Stimulated activated CD4-positive, alpha-beta T cell treated with anti-CD3 and anti-CD28 coated beads, TNF-alpha, amount 100 ng/mL, for 4 hours (primary cell): Measurements from ENCODE around the gene TXNDC5.

ENCODE experiments used
- DNase-seq, 3 experiments: peaks; one replicate each; pipeline ENCODE4 v3.0.0-alpha.2; 2020; ENCODE audit warnings: low read depth in 3 of 3

Gene TXNDC5

DNA sequence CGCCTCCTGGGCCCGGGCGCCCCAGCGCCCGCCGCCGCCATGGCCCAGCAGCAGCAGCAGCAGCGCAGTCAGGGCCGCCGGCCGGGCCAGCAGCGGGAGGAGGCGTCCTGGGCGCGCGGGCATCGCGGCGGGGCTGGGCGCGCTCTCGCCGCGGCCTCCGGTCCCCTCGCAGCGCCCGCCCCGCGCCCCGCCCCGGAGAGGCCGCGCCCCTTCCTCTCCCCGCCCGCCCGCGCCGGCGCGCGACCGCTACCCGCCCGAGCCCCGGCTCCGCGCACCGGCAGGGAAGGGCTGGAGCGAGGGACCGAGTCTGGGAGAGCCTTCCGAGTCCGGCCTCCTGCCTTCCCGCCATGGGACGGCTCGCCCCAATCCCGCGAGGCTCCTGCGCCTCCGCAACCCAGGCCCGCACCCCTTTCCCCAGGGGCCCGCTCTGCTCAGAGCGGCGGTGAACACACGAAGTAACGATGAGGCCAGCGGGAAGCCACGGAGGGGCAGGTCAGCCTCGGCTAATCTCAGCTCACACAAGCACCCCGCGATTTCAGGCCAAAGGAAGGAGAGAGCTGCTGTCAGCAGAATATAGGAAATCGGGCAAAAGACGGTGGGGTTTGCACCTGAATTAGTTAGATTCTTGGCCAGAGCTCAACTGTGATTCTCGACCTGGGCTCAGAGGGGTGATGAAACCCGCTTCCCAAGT lies at the start of gene TXNDC5:
TXNDC5 (minus strand) TSS at position 135 of the 691 bp plus-strand sequence; CDS start at position 123, 12 bp downstream.
- peak; percentile 35 to 64 (median 54) for DNase-seq

DNA sequence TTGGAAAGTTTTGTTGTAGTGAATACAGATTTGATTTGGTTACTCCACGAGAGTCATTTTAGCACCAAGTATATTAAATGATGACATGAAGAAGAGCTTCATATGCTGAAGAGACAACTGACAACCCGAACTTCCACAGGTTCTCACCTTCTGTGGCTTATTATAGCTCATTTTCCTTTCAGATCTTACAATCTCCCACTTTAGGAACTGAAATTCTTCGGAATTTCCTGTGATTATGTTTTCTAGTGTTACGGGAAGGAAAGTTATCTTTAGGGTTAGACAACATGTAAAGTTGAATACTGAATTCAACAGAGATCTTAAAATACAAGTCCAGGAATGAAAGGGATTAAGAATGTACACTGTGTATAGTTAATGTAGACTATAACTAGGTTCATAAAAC lies 49.6 kb upstream of the TXNDC5 start:
- DNase-seq = no peak

DNA sequence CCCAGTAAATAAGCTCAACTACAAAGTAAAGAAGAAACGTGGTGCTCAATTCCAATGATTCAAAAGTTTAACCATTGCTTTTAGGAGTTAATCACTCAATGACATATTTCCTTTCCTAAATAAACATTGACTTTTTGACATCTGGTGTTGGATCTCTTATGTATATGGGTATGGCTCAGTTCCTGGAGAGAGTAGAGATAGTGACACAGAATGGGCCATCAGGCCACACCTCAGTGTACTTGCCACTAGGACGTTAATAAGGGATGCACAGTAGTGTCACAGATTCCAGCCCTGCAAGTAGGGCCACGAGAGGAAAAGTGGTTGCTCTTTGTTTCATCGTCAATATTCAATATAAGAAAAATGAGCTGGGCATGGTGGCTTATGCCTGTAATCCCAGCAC lies 48.9 kb upstream of the TXNDC5 start:
- no peak for DNase-seq

- no peak for DNase-seq
Observed at GRCh38 chr6:7958464-7958863, 47.9 kb upstream of the TXNDC5 start.

DNA sequence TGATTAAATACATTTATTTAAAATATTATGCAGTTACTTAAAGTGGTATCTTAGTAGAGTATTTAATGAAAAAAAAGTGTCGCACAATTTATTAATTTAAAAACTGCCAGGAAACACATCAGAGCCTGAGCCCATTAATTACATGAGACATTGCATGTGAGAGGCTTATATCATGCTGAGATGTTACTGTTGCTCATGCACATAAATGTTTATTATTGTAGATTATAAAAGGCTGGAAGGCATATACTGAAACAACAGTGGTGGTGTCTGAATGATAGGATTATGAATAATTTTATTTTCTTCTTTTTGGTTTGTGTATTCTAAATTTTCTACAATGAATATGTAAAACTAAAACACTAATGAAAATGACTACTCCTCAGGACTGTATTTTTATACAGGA lies 45.7 kb upstream of the TXNDC5 start:
- no peak for DNase-seq

DNA sequence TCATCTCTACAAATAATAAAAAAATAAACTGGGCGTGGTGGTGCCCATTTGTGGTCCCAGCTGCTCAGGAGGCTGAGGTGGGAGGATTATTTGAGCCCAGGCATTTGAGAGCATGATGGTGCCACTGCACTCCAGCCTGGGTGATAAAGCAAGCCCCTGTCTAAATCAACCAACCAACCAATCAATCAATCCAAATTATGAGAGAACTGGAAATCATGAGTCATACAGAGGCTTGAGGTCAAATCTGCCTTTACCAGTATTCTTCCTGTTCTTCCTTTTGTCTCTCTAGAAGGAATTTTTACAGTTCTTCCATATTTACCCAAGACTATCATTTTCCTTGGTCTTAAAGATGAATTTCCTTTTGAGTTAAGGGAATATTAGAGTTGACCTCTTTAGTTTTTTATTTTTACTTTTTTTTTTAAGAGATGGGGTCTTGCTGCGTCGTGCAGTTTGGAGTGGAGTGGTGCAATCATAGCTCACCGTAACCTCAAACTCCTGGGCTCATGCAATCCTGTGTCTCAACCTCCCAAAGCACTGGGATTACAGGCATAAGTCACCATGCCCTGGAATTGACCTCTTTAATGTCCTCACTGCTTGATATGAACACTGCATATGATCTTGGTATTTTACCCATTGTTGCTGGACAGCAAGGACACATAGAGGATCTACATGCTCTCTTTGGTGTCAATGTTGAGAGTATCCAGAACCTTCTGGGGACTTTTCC lies 44.1 kb upstream of the TXNDC5 start:
- DNase-seq = no peak

GRCh38 chr6:7953753-7954152 lies 43.2 kb upstream of the TXNDC5 start:
- no peak for DNase-seq

DNA sequence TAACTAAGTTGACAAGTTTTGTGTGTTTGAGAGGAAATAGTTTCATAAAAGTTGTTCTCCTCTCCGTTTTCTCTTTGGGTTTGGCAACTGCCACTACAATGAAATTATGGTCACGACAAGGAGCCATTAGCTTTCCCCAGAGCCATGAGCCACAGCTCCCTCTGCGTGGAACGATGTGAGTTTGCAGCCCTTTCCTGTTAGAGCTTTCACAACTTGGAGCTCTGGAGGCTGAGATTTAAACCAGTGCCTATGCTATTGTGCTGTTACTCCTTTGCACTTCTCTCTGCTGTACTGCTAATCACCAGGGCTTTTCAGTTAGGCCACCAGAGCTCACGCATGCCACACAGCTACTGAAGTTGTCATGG lies 29.3 kb upstream of the TXNDC5 start:
- DNase-seq = no peak

GRCh38 chr6:7939184-7939863 lies 28.7 kb upstream of the TXNDC5 start:
- DNase-seq = no peak

GRCh38 chr6:7938562-7939183 lies 28.1 kb upstream of the TXNDC5 start:
- DNase-seq = no peak

- no peak for DNase-seq
Observed at GRCh38 chr6:7933794-7934193, 23.2 kb upstream of the TXNDC5 start.

DNA sequence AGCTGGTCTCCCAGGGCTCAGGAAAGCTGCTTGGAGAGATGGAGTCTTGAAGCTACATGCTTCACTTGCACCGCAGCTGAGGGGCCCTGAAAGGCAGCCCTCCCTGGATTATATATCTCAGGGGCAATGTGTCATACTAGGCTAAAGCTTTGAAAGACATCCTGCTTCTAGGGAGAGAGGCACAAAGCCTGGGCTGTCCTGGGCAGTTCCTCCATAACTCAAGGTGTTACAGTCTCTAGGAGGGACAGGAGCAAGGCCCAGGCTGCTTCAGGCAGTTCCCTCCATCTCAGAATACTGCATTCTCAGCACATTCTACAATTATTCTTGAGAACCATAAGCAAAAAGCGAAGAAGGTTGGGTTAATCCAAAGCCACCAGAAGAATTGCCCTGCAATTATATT lies 22.0 kb upstream of the TXNDC5 start:
- DNase-seq = no peak

DNA sequence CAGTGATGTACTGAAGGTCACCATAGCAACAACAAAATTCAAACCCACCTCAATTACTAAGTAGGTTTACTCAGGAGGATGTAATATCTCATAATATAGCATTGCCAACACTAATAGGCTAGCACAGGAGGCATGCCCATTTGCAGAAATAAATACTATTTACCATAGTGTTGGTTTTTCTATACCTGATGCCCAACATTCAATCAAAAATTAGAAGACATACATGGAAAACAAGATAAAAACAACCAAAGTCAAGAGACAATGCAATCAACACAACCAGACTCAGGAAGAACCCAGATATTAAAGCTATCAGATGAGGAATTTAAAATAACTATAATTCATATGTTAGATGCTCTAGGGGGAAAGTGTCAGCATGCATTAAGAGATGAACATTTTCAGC lies 14.3 kb upstream of the TXNDC5 start:
- no peak for DNase-seq

DNA sequence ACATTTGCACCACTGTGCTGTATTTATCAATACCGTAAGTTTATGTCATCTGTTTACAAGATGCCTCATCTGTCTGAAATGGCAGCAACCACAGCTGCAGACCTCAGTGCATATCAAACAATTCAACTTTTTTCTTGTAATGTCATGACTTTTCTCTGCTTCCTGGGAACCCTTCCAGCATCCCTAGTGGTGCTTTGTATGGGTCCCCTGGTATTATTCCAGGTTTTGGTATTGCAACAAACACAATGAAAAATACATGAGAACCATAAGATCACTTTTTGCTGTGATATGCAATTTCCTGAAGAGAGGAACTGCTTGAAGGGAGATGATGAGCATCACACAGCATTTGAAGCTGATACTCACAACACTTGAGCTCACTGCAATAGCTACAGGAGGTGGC lies 12.0 kb upstream of the TXNDC5 start:
- DNase-seq = no peak

DNA sequence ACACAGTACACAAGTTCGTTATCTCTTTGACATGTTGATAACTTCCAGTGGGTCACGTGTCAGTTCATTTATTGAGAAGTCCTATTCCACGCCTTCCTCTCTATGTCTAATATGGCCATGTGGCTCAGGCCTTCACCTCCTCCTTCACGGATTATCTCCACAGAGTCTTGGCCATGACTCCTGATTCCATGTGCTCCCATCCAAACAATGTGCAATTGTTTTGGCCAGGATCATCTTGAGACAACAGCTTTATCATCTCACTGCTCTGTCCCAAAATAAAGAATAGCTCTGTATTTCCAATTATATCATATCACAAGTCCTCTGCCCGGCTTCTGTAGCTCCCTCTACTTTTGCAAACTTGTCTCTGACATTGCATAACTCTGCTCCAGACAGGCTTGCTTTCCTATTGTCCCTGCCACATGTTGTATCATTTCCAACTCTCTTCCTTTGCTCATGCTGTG lies 11.1 kb upstream of the TXNDC5 start:
- no peak for DNase-seq

DNA sequence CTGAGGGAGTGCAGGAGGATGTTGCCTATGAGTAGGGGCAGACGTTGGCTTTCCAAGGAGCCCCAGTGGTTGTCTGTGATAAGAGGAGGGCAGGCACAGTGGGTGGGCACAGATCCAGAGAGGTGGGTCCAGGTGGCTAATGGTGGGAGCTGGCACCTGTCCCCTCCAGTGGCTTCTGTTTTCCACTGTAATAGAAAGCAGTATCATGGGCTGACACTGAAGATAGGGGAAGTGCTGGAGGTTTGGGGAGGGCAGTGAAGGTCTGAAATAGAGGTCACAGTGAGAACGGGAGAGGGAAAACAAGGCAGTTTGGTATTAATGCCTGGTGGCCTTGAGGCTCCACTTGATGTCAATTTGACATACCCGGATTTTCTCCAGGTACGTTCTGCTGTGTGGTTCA lies 10.5 kb upstream of the TXNDC5 start:
- no peak for DNase-seq

DNA sequence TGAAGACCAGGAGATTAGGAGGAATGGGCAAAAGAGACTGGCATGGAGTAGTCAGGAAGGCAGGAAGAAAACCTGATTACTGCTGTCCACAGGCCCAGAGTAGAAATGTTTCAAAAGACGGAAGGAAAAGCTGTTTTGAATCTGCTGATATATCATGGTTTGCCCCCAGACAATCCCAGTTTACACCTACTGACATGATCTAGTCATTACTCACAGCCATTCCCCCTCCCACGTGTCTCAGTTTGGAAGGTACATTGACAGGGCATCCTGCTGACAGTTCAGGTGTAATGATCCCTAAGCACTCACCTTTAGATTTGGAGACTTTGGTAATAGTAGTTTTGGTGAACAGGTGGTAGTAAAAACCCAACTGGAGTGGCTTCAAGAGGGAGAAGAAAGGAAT lies 9.8 kb upstream of the TXNDC5 start:
- no peak for DNase-seq

DNA sequence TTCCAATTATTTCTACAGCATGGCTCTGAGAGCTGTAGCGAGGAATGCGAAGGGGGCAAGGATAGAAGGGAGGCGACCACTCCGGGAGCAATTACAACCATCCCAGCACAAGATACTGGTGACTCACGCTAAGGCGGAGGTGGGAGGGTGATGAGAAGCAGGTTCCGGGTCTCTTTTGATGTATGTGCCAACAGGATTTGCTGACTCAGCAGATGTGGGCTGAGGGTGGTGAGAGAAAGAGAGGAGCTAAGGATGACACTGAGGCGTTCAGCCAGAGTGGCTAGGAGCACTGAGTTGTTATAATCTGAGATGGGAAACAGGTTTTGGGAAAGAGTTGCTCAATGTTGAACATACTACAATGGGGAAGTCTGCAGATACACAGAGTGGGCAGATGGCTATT lies 9.3 kb upstream of the TXNDC5 start:
- no peak for DNase-seq

- no peak for DNase-seq
Observed at GRCh38 chr6:7918403-7918802, 7.8 kb upstream of the TXNDC5 start.

DNA sequence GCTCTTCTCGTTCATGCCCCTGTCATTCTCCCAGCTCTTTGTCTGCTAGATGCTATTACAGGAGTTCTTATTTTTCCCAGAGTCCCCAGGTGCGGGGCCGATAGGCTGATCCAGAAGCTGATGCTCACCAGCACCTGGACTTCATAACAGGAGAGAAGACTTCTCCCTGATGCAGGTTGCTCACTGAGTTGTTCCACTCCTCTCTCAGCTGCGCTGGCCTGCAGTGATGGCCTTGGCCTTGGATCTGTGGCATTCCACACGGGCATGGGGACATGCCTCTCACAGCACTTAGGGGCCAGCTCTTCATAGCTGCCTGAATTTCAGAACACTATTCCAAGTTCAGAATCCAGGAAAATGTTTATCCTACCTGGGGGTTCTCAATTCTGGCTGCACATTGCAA lies 7.1 kb upstream of the TXNDC5 start:
- no peak for DNase-seq

DNA sequence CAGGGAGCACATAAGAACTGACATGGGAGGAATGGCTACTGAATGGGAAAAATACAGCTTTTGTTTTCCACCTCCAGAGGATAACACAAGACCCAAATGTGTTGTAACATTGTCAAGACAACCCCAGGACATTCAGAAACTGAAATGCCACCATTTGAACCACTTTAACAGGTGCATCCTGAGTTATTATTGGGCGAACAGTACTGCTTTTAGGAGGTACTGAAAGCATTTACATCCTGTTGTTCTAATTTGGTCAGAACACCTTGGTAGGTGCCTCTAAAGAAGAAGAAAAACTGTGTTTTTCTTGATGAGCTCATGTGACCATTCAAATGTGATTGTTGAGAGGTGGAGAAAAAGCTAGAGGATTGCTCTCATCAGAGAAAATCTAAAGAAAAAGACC lies 6.4 kb upstream of the TXNDC5 start:
- no peak for DNase-seq

DNA sequence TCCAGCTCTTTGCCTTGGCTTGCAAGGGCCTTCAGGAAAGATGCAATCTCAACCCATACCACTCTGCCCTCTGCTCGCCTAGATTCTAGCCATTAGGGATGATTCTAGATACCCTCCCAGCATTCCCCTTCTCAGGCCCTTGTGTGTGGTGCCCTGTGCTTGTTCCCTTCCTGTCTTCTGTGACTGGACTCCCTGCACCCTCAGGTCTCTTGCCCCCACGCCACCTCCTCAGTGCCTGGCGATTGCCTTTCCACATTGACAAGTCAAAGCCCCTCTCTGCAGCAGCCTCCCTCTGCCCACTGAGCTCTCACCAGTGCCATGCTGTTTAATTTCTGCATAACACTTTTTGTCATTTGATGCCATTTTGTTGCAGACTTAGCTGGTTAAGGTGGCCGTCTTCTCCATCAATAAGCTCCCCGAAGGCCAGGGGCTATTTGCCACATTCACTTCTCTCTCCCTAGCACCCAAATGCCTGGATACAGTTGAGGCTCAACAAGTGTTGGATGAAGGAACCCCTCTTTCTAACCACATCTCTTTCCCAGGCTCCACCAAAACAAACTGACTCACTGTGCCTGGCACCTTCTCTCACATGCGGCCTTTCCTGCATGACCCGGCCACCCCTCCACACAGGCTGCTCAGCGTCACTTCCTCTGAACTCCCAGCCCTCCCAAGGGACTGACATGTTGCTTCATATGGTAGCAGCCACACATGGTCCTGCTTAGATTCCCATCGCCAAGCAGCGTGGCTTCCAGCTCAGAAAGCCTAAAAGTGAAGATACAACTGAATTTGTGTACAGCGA lies 4.6 kb upstream of the TXNDC5 start:
- no peak for DNase-seq
